PFSK-1 (cell line): Measurements from ENCODE around the gene SYT13.

ENCODE experiments used
- FOXP2 ChIP-seq: optimal IDR thresholded peaks from 2 replicates; pipeline ENCODE3; 2011; ENCODE audit warnings: borderline replicate concordance, control low read depth, inconsistent platforms; ENCODE audit not compliant: insufficient read depth; ENCODE audit errors: extremely low read length, extremely low read depth
- POLR2AphosphoS5 ChIP-seq: IDR thresholded peaks from 2 replicates; pipeline ENCODE4 v1.6.1; 2012; ENCODE audit warnings: low read depth, mild to moderate bottlenecking, control low read depth, low read length, moderate library complexity
- SIN3A ChIP-seq: IDR thresholded peaks from 2 replicates; pipeline ENCODE4 v1.6.1; 2012; ENCODE audit warnings: mild to moderate bottlenecking, low read length, moderate library complexity, borderline replicate concordance; ENCODE audit not compliant: insufficient read depth
- TAF1 ChIP-seq: IDR thresholded peaks from 2 replicates; pipeline ENCODE4 v1.6.1; 2012; ENCODE audit warnings: low read length, control low read depth, borderline replicate concordance; ENCODE audit not compliant: insufficient read depth
- TF ChIP-seq, protein P1 (sequence below), 2 experiments: IDR thresholded peaks; 2 replicates each; pipeline versions ENCODE4 v1.6.1 to v1.8.0; 2011 to 2012; ENCODE audit warnings: low read depth in 2 of 2, low read length in 2 of 2, control low read depth in 1 of 2, inconsistent platforms in 1 of 2, mild to moderate bottlenecking in 1 of 2, moderate library complexity in 1 of 2; ENCODE audit not compliant: insufficient read depth in 1 of 2

Gene SYT13

DNA sequence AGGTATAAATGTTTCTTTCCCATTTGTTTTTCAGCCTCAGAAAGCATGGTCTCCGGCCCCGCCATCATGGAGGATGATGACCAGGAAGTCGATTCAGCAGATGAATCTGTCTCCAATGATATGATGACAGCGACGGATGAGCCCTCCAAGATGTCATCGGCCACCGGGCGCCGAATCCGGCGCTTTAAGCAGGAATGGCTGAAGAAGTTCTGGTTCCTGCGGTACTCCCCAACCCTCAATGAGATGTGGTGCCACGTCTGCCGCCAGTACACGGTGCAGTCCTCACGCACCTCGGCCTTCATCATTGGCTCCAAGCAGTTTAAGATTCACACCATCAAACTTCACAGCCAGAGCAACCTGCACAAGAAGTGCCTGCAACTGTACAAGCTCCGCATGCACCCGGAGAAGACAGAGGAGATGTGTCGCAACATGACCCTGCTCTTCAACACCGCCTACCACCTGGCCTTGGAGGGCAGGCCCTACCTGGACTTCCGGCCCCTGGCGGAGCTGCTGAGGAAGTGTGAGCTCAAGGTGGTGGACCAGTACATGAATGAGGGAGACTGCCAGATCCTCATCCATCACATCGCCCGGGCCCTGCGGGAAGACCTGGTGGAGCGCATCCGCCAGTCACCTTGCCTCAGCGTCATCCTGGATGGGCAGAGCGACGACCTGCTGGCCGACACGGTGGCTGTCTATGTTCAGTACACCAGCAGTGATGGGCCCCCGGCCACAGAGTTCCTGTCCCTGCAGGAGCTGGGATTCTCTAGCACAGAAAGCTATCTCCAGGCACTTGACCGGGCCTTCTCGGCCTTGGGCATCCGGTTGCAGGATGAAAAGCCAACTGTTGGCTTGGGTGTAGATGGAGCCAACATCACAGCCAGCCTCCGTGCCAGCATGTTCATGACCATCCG is 59.9 kb downstream of the SYT13 start:
- TF ChIP-seq SIN3A, result no peak
- TF ChIP-seq TAF1, result no peak
- TF ChIP-seq POLR2AphosphoS5, result no peak
- TF ChIP-seq, protein P1, sequence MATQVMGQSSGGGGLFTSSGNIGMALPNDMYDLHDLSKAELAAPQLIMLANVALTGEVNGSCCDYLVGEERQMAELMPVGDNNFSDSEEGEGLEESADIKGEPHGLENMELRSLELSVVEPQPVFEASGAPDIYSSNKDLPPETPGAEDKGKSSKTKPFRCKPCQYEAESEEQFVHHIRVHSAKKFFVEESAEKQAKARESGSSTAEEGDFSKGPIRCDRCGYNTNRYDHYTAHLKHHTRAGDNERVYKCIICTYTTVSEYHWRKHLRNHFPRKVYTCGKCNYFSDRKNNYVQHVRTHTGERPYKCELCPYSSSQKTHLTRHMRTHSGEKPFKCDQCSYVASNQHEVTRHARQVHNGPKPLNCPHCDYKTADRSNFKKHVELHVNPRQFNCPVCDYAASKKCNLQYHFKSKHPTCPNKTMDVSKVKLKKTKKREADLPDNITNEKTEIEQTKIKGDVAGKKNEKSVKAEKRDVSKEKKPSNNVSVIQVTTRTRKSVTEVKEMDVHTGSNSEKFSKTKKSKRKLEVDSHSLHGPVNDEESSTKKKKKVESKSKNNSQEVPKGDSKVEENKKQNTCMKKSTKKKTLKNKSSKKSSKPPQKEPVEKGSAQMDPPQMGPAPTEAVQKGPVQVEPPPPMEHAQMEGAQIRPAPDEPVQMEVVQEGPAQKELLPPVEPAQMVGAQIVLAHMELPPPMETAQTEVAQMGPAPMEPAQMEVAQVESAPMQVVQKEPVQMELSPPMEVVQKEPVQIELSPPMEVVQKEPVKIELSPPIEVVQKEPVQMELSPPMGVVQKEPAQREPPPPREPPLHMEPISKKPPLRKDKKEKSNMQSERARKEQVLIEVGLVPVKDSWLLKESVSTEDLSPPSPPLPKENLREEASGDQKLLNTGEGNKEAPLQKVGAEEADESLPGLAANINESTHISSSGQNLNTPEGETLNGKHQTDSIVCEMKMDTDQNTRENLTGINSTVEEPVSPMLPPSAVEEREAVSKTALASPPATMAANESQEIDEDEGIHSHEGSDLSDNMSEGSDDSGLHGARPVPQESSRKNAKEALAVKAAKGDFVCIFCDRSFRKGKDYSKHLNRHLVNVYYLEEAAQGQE (IDR thresholded peaks at IDR 0.05; ENCODE audit: insufficient read depth in 1 of 2, low read depth in 2 of 2, low read length in 2 of 2), result no peak
- TF ChIP-seq FOXP2, result no peak

DNA sequence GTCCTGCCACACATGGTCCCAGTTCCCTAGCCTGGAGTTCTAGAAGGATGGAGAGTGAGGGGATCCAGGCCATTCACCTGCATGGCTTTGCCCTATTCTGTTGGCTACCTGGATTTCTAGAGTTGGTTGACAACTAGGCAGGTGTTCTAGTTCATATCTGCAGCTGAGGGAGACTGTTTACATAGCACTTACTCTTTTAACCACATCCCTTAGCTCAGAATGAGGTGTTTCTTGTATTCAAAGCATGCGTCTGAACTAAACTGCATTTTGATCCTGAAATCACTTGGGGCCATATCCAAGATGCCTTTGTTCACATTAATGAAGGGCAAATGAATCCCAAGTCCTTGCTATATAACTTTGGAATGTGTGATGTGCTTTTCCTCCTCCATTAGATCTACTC is 60.9 kb downstream of the SYT13 start:
- TF ChIP-seq SIN3A (no peak), POLR2AphosphoS5 (no peak), FOXP2 (no peak), TAF1 (no peak)
- TF ChIP-seq, protein P1 (IDR thresholded peaks at IDR 0.05; ENCODE audit: insufficient read depth in 1 of 2, low read depth in 2 of 2, low read length in 2 of 2), result no peak

DNA sequence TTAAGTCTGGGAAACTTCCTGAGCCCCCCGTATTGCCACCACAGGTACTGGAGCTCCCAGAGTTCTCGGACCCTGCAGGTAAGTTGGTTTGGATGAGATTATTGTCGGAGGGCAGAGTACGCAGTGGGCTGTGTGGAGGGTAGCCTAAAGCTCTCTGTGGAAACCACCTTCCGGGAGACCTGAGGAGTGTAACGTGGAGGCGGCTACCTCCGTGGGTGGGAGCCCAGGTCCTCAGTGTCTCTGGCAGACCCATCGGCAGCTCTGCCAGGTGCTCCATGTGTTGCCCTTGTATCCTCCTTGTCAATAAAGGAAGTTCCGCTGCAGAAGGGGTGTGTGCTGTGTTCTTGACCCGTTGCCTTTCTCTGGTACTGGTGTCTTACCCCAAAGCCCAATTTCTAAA is 61.4 kb downstream of the SYT13 start:
- no peak for TF ChIP-seq TAF1
- TF ChIP-seq SIN3A, result no peak
- TF ChIP-seq POLR2AphosphoS5, result no peak
- no peak for TF ChIP-seq FOXP2
- TF ChIP-seq, protein P1 (IDR thresholded peaks at IDR 0.05; ENCODE audit: insufficient read depth in 1 of 2, low read depth in 2 of 2, low read length in 2 of 2), result no peak

DNA sequence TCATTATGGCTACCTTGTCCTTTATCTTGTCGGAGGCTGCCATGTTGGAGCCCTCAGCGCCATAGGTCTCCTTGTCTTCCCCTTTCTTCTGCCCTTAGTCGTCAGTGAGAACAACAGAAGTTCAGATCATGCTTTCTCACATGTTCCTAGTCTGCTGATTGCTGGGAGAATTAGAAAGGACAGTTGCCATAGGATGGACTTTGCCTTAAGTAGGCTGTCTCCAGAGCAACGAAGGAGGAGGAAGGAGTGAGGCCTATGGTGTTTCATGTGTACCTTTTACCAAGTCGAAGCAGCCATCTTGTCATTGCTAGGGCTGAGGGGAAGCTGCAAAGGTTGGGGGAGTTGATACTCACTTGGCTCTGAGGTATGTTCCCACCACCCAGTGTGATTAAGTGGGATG is 62.6 kb downstream of the SYT13 start:
- TF ChIP-seq TAF1, result no peak
- TF ChIP-seq SIN3A, result no peak
- no peak for TF ChIP-seq POLR2AphosphoS5
- no peak for TF ChIP-seq FOXP2
- TF ChIP-seq, protein P1 (IDR thresholded peaks at IDR 0.05; ENCODE audit: insufficient read depth in 1 of 2, low read depth in 2 of 2, low read length in 2 of 2), result no peak

DNA sequence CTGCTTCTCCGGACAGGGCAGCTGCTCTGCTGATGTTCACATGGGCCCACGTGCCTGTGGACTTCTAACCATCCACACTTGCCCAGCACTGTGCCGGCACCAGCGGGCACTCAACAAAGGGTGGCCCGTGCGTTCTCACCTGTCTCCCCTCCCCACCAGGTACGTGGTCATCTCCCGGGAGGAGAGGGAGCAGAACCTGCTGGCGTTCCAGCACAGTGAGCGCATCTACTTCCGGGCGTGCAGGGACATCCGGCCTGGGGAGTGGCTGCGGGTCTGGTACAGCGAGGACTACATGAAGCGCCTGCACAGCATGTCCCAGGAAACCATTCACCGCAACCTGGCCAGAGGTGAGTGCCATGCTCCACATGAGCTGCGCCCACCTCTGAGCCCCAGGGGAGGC is 66.7 kb downstream of the SYT13 start:
- no peak for TF ChIP-seq FOXP2
- no peak for TF ChIP-seq SIN3A
- TF ChIP-seq, protein P1 (IDR thresholded peaks at IDR 0.05; ENCODE audit: insufficient read depth in 1 of 2, low read depth in 2 of 2, low read length in 2 of 2), result no peak
- no peak for TF ChIP-seq POLR2AphosphoS5
- no peak for TF ChIP-seq TAF1
